LNCAP (cell line): Measurements from ENCODE around the gene MMP7.

Experiments used
- TF ChIP-seq, protein P1 (sequence below): fragments of 450-650 bp; IDR thresholded peaks from 2 replicates; pipeline ENCODE4 v1.5.1; 2017; ENCODE audit warnings: mild to moderate bottlenecking

MMP7 gene

DNA sequence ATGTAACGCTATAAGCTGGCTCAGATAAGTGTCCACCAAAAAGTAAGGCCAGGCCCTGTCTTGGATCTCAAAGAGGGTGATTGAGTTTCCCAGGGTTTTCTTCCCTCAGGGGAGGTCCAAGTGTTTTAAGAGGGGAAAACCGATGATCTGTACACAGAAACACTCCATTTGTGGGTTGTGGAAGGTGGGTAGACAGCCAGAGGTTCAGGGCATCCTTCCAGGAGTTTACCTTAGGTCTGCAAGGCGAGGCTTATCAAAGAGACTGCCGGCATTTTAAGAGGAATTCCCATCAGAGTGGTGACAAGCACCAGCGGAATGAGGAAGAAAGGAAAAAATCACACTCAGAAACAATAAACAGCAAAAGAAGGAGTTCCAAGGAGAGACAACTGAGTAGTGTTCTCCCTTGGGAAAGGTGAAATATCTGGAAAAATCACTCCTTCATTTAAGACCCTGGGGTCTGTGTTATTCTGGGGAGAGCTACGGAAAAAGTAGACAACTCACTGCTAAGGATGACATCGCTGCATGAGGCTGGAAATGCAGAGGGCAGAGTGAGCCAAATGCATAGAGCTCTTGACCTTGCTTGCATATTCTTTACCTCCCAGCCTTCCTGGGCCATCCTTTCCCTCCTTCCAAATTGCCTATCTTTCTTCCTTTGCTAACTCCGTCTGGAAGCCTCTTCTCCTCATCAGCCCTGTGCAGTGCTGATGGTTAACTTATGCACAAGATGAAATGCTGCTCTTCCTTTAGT lies 22.1 kb upstream of the MMP7 start:
- TF ChIP-seq, protein P1, sequence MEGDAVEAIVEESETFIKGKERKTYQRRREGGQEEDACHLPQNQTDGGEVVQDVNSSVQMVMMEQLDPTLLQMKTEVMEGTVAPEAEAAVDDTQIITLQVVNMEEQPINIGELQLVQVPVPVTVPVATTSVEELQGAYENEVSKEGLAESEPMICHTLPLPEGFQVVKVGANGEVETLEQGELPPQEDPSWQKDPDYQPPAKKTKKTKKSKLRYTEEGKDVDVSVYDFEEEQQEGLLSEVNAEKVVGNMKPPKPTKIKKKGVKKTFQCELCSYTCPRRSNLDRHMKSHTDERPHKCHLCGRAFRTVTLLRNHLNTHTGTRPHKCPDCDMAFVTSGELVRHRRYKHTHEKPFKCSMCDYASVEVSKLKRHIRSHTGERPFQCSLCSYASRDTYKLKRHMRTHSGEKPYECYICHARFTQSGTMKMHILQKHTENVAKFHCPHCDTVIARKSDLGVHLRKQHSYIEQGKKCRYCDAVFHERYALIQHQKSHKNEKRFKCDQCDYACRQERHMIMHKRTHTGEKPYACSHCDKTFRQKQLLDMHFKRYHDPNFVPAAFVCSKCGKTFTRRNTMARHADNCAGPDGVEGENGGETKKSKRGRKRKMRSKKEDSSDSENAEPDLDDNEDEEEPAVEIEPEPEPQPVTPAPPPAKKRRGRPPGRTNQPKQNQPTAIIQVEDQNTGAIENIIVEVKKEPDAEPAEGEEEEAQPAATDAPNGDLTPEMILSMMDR: no peak

DNA sequence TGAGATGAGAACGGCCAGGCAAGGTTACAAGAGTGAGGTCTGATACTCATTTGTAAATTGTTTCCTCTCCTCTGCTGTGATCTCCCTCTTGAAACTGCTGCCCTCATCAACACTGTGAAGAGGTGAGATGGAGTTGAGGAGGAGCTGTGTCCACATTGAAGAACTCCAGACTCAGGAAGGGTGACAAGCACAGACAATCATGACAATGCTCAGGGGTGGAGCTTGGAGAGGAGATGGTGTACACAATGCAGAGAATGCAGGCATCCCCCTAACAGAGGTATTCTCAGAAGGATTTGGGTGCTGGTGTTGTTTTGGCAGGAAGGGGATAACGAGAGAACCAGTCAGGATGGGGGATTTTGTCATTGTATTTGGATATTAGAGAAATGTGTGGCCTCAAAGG lies 21.5 kb upstream of the MMP7 start:
- TF ChIP-seq, protein P1: no peak

DNA sequence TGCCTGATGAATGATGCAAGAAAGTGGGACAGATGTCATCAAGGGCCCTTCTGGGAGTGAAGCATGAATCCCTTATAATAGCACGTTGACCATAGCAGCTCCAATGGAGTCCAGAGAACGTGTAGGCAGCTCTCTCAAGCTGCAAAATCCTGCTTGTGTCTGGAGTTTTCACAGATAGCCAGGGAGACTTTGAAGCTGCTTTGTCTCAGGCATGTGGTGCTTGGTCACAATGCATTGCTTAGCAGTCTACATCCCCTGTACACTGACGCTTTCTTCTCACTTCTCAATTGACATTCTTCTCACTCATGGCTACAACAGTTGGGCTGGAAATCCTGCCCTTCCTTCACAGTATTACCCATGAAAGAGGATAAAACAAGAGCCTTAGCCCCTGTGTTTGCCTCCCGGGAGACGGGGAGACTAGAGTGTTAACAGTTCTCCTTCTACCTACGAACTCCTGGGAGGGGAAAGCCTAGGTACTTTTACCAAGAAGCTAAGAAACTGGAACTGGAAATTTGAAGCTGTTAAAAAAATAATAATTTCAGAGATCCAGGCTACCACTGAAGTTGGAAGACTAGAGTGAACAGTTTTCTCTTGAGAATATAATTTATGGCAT lies 20.7 kb upstream of the MMP7 start:
- TF ChIP-seq, protein P1: no peak

- TF ChIP-seq, protein P1: no peak
Observed at GRCh38 chr11:102546923-102547471, 16.4 kb upstream of the MMP7 start.

- TF ChIP-seq, protein P1: no peak
Observed at GRCh38 chr11:102546427-102546826, 15.9 kb upstream of the MMP7 start.

DNA sequence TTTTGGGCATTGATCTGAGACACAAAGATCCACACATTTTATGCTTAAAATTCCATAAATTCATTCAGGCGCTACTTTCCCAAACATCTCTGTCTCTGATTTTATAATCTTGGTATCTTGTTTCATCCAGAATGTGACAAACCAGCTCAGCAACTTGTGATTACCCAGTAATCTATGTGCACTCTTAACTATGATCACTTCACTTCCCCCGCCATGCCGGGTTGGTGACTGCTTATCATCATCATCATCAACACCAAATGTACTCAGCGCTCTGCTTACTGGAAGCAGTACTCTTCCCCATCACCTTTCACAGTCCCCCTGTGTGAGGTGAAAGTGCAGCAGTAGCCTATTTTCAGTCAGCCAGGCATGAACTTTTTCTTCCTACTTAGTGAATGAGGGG lies 15.2 kb upstream of the MMP7 start:
- TF ChIP-seq, protein P1: no peak

GRCh38 chr11:102544594-102544993 lies 14.0 kb upstream of the MMP7 start:
- TF ChIP-seq, protein P1: no peak
